IPS DF 6.9 (cell line): ENCODE data around the gene GGPS1.
"Not testable (repeated sequence)": the region's sequence is repeated elsewhere in the genome, so short reads cannot be mapped to it uniquely, and the experiment has no call there.

Experiments
- DNase-seq: peaks from one replicate; pipeline ENCODE4 v3.0.0-alpha.2; 2013; ENCODE audit warnings: low read depth, low spot score
- H3K27ac ChIP-seq: one replicate; pipeline ENCODE4 v1.5.1; 2013; ENCODE audit warnings: low read length, control low read depth
- H3K27me3 ChIP-seq: 2 replicates; pipeline ENCODE4 v1.6.1; 2013; ENCODE audit warnings: mild to moderate bottlenecking, low read length; ENCODE audit not compliant: control insufficient read depth, insufficient read depth
- H3K36me3 ChIP-seq: 2 replicates; pipeline ENCODE4 v1.6.1; 2013; ENCODE audit warnings: low read length; ENCODE audit not compliant: control insufficient read depth, insufficient read depth
- H3K4me1 ChIP-seq: 2 replicates; pipeline ENCODE4 v1.6.1; 2013; ENCODE audit warnings: low read length; ENCODE audit not compliant: control insufficient read depth, insufficient read depth
- H3K4me3 ChIP-seq: 2 replicates; pipeline ENCODE4 v1.5.1; 2013; ENCODE audit warnings: mild to moderate bottlenecking, low read length
- H3K9me3 ChIP-seq: 2 replicates; pipeline ENCODE4 v1.6.1; 2013; ENCODE audit warnings: low read length, inconsistent platforms; ENCODE audit not compliant: control insufficient read depth, insufficient read depth
- WGBS: extraction: QIAGEN DNeasy Blood & Tissue Kit; methylation state at CpG from one replicate; pipeline ENCODE4 v1.1.7; 2013; ENCODE audit warnings: mixed read lengths, missing lambda C conversion rate; ENCODE audit not compliant: insufficient read length, insufficient coverage; 5-methylcytosine and 5-hydroxymethylcytosine counted together

GGPS1 gene

GRCh38 chr1:235328271-235329138 is at the start of gene GGPS1:
Gene GGPS1, plus strand, starts transcription at chr1:235328570. Its CDS starts 6,695 bp downstream, at chr1:235335265.
- no peaks in the 10 kb centered on the region for H3K9me3 ChIP-seq
- no peaks in the 10 kb centered on the region for H3K27me3 ChIP-seq
- peak within 1 kb of the TSS; percentile 95 for H3K4me3 ChIP-seq
- H3K4me1 ChIP-seq: no peaks in the 10 kb centered on the region
- WGBS: no CpG with 5 or more reads among the region's 54 CpGs
- no peaks in the 10 kb centered on the region; the same call in 1 of the 2 replicates for H3K36me3 ChIP-seq
- H3K27ac ChIP-seq: peak within 1 kb of the TSS; percentile 3
- DNase-seq: peak; percentile 99

GRCh38 chr1:235278915-235279292 is 49.5 kb upstream of the GGPS1 start:
- DNase-seq: no peak
- Histone ChIP-seq H3K4me3 (no peak overlapping the region), H3K9me3 (no peaks in the 10 kb centered on the region), H3K27me3 (no peaks in the 10 kb centered on the region), H3K4me1 (peaks cover 2% of the 10 kb centered on the region), H3K27ac (no peak overlapping the region), H3K36me3 (no peaks in the 10 kb centered on the region)
- no CpG with 5 or more reads among the region's 5 CpGs for WGBS

GRCh38 chr1:235279694-235280093 is 48.7 kb upstream of the GGPS1 start:
- Histone ChIP-seq H3K27ac (no peak overlapping the region), H3K4me1 (peaks cover 2% of the 10 kb centered on the region), H3K4me3 (no peak overlapping the region), H3K9me3 (no peaks in the 10 kb centered on the region), H3K36me3 (no peaks in the 10 kb centered on the region), H3K27me3 (no peaks in the 10 kb centered on the region)
- WGBS: no CpG with 5 or more reads among the region's 5 CpGs
- DNase-seq: no peak

- no CpG with 5 or more reads among the region's 15 CpGs for WGBS
- DNase-seq: no peak
- no peak overlapping the region for H3K4me3 ChIP-seq
- peaks cover 2% of the 10 kb centered on the region for H3K4me1 ChIP-seq
- H3K9me3 ChIP-seq: no peaks in the 10 kb centered on the region
- no peaks in the 10 kb centered on the region for H3K27me3 ChIP-seq
- no peak overlapping the region for H3K27ac ChIP-seq
- H3K36me3 ChIP-seq: no peaks in the 10 kb centered on the region
These were observed 47.9 kb upstream of the GGPS1 start for GRCh38 chr1:235280467-235280866.

GRCh38 chr1:235283636-235284035 is 44.7 kb upstream of the GGPS1 start:
- H3K4me1 ChIP-seq, H3K27ac ChIP-seq, DNase-seq, H3K9me3 ChIP-seq, H3K36me3 ChIP-seq, H3K27me3 ChIP-seq, H3K4me3 ChIP-seq: not testable (repeated sequence)
- WGBS: no CpG with 5 or more reads among the region's 13 CpGs

- WGBS: no CpG with 5 or more reads among the region's 6 CpGs
- H3K4me1 ChIP-seq: peaks cover 2% of the 10 kb centered on the region
- no peaks in the 10 kb centered on the region for H3K36me3 ChIP-seq
- no peaks in the 10 kb centered on the region for H3K9me3 ChIP-seq
- no peaks in the 10 kb centered on the region for H3K27me3 ChIP-seq
- no peak overlapping the region for H3K27ac ChIP-seq
- DNase-seq: no peak
- no peak overlapping the region for H3K4me3 ChIP-seq
These were observed 44.1 kb upstream of the GGPS1 start for GRCh38 chr1:235284231-235284769.

- H3K27ac ChIP-seq: no peak overlapping the region
- H3K4me1 ChIP-seq: no peaks in the 10 kb centered on the region
- no CpG with 5 or more reads among the region's 1 CpG for WGBS
- no peaks in the 10 kb centered on the region for H3K9me3 ChIP-seq
- H3K27me3 ChIP-seq: no peaks in the 10 kb centered on the region
- no peaks in the 10 kb centered on the region for H3K36me3 ChIP-seq
- no peak for DNase-seq
- no peak overlapping the region for H3K4me3 ChIP-seq
These were observed 41.7 kb upstream of the GGPS1 start for GRCh38 chr1:235286667-235287066.

- no CpG with 5 or more reads among the region's 4 CpGs for WGBS
- Histone ChIP-seq H3K27ac (no peak overlapping the region), H3K9me3 (no peaks in the 10 kb centered on the region), H3K27me3 (no peaks in the 10 kb centered on the region), H3K4me1 (no peaks in the 10 kb centered on the region), H3K36me3 (no peaks in the 10 kb centered on the region), H3K4me3 (no peak overlapping the region)
- no peak for DNase-seq
These were observed 41.0 kb upstream of the GGPS1 start for GRCh38 chr1:235287208-235287882.

GRCh38 chr1:235289859-235290739 is 38.3 kb upstream of the GGPS1 start:
- Histone ChIP-seq H3K27ac (no peak overlapping the region), H3K4me3 (no peak overlapping the region), H3K36me3 (no peaks in the 10 kb centered on the region), H3K4me1 (no peaks in the 10 kb centered on the region), H3K27me3 (no peaks in the 10 kb centered on the region), H3K9me3 (no peaks in the 10 kb centered on the region)
- 100% methylated on average over 2 of the region's 12 CpGs for WGBS
- DNase-seq: no peak
